GM12874 (cell line): ENCODE results near the gene ACTN4.

Experiments
- TF ChIP-seq, protein P1 (sequence below): IDR thresholded peaks from 2 replicates; pipeline ENCODE4 v1.5.1; 2011; ENCODE audit warnings: low read depth, mild to moderate bottlenecking, control low read depth, low read length, moderate library complexity; ENCODE audit not compliant: insufficient read depth

The ACTN4 gene

DNA sequence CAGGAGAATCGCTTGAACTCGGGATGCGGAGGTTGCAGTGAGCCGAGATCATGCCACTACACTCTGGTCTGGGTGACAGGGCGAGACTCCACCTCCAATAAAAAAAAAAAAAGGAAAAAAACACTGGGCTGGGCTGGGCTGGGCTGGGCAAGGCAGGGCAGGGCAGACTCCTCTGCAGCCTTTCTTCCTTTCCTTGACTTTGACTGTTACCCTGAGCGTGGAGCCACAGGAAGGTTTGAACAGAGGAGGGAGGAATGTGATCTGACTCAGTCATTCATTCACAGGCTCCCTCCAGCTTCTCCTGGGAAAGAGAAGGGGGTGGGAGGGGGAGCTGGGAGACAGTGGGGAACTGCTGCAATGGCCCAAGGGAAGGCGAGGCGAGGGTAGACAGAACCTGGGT is 2.7 kb upstream of the ACTN4 start:
- TF ChIP-seq, protein P1, sequence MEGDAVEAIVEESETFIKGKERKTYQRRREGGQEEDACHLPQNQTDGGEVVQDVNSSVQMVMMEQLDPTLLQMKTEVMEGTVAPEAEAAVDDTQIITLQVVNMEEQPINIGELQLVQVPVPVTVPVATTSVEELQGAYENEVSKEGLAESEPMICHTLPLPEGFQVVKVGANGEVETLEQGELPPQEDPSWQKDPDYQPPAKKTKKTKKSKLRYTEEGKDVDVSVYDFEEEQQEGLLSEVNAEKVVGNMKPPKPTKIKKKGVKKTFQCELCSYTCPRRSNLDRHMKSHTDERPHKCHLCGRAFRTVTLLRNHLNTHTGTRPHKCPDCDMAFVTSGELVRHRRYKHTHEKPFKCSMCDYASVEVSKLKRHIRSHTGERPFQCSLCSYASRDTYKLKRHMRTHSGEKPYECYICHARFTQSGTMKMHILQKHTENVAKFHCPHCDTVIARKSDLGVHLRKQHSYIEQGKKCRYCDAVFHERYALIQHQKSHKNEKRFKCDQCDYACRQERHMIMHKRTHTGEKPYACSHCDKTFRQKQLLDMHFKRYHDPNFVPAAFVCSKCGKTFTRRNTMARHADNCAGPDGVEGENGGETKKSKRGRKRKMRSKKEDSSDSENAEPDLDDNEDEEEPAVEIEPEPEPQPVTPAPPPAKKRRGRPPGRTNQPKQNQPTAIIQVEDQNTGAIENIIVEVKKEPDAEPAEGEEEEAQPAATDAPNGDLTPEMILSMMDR: no peak

DNA sequence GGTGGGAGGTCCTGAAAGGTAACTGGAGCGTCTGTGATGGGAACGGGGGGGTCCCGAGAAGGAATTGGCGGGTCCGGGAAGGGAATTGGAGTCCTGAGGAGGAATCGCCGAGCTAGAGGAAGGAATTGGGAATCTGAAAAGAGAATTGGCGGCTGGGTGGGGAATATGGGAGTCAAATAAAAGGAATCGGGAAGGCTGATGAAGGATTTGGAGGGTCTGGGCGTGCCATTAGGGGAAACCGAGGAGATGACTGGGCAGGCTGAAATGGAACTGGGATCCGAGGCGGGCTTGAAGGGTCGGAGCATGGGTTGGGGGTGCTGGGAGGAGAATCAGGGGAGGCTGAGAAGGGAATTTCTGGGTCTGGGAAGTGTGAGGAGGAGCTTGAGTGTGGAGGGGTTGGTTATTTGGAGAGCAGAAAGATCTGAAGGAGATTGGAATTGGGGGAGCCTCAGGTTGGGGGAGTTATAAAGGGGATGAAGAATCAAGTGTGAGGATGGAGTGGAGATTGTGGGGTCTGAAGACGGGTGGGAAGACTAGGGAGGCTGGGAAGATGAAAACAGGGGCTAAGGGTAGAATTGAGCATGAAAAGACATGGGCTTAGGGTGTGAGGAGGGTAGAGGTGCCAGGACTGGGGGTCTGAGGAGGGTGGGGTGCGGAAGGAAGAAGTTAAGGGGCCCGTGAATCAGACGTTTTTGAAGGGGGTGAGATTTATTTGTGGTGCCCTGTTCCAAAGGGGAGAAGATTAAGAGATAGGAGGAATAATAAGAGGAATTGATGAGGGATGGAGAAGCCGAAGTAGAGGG is 718 bp downstream of the ACTN4 start:
- TF ChIP-seq, protein P1: no peak

DNA sequence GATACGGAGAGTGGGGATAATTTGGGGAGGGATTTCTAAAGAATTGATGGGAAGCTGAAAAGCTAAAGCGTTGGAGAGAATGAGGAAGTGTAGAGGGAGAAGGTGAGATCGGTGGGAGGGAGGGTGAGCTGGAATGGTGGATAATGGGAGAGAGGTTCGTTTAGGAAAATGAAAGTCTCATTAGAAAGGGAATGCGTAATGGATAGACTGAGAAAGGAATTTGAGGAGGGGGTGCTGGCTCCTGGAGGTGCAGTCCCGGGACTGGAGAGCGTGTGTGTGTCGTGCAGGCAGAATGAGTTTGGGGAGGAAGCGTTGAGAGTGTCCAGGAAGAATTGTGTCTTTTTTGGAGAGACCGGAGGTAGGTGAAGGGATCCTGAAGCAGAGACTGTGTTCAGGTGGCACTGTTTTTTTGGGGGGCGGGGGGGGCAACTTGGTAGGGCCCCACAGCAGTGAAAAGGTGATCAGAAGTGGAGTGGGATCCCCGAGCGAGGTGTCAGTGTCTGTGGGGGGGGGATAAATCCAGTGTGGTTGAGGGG is 1.4 kb downstream of the ACTN4 start:
- TF ChIP-seq, protein P1: no peak

DNA sequence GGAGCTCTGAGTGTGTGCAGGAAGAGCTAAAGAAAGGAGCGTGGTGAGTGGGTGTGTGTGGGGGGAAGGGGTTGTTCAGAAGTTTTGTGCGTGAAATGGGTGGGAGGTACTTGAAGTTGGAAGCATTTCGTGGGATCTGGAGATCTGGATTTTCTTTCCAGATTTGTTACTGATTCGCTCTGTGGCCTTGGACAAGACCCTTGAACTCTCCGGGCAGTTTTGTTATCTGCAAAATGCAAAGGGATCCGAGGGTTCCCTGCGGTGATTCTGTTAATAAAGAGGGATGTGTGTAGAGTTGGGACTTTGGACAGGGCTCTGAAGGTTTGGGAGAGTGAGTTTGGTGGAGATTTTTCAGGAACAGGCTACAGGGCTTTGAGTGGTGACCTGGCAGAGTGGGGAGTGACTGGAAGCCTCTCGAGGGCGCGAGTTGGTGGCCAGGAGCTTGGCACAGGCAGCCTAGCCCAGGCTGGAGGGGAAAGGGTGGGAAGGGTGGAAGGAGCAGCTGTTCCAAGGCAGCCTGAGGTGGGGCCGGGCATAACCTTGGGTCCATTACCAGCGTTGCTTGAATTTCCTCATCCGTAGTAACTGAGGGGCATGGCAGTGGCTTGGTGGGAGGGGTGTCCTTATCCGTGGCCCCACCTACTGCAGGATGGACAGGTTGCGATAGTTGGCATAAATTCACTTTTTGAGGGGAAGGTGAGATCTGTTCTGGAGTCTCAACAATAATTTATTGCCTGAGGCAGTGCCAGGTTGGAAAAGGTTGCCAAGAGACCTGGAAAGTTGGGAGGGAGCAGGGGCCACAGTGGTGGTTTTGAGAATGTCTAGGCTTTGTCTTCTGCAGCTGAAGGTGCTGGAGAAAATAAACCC is 2.1 kb downstream of the ACTN4 start:
- TF ChIP-seq, protein P1: no peak

DNA sequence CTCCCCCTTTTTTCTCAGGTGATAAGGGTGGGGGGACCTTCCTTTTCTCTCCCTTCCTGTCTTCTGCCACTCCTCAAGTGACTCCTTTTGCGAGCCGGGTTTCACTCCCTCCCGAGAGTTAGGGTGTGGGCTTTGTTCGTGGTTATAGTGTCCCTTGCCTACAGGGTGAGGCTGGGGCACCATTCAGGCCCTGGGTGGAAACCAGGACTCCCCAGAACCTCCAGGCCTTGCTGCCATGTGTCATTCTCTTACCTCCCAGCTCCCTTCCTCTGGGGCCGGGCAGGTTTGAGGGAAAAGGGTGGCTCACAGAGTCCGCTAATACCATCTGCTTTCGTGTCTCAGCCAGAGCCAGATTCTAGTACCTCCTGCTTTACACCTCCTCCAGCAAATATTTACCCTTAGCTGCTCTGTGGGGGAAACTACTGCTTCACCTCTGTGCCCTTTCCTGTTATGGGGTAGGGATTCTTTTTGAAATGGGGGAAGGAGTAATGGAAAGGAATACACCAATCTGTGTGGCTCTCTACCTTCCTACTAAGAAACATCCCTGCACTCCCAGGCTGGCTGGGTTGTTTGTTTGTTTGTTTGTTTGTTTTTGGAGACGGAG is 2.8 kb downstream of the ACTN4 start:
- TF ChIP-seq, protein P1: no peak

DNA sequence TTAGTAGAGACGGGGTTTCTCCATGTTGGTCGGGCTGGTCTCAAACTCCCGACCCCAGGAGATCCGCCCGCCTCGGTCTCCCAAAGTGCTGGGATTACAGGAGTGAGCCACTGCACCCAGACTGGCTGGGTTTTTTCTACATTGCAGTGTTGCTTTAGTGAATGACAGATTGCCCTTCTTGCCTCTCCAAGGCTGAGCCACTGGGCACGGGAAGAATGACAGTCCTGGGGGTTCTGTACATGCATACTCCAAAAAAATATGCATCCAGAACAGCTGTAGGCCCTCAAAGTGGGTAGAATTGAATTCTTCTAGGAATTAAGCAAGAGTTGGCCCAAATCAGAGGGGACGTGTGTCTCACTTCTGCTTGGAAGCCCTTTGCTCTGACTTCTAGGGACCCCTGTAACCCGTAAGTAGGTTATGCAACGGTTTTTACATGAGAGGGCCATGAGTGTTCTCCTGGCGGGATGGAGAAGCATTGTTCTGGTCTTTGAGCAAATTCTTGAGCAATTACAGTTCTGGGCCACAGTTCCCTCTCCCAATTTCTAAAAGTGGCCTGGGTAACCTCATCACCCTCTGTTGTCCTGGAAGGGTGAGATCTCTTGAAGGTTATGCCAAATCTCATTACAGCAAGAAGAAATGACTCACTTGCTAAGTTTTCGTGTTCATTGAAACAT is 3.6 kb downstream of the ACTN4 start:
- TF ChIP-seq, protein P1: no peak

DNA sequence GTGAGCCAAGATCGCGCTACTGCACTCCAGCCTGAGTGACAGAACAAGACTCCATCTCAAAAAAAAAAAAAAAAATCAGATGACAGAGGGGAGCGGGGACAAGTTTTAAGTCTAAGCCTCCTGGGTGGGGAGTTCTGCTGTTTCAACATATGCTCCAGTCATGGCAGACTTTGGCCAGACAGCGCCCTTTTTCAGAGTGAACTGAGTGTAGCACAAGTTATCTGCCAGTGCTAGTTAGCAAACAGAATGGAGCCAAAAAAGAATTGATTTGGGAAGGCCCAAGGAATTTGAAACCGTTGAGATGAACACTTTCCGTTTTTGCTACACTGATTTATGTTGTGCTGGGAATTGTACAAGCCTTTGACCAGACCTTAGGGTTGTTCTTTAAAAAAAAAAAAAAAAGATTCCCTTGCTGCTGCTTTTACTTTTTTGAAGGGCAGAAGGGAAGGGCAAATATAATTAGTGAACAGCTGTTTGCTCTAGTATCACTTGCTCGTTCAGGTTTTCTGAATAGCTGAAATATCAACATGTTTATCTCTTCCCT is 5.7 kb downstream of the ACTN4 start:
- TF ChIP-seq, protein P1: no peak
